Gastroesophageal sphincter (tissue), 4 donors: ENCODE data around the gene RAB6A. TPM values are rescaled to one million over a fixed set of nuclear protein-coding genes. Genes with fewer than 3 reads are reported as not detected.

Experiments
- ATAC-seq: fragments of 150-250 bp; one replicate; pipeline ENCODE4 v1.9.1; 2016; ENCODE audit warnings: mild to moderate bottlenecking, moderate library complexity
- H3K27ac ChIP-seq, 4 donors: fragments of 200-600 bp; sonication (generic) in 3 of 4; 1 replicate in 3 of 4; 2 replicates in 1 of 4; pipeline ENCODE4 v1.5.1; 2016 to 2019
- H3K27me3 ChIP-seq: fragments of 200-600 bp; sonication (generic); one replicate; pipeline ENCODE4 v1.5.1; 2019
- H3K36me3 ChIP-seq, 2 donors: fragments of 200-600 bp; sonication (generic); one replicate each; pipeline ENCODE4 v1.5.1; 2019; ENCODE audit warnings: control low read depth in 1 of 2
- H3K4me1 ChIP-seq, 3 donors: fragments of 200-600 bp; sonication (generic); 1 replicate in 2 of 3; 2 replicates in 1 of 3; pipeline ENCODE4 v1.5.1; 2016 to 2019; ENCODE audit warnings: control low read depth in 2 of 3
- H3K4me3 ChIP-seq, 2 donors: fragments of 200-600 bp; sonication (generic); one replicate each; pipeline ENCODE4 v1.5.1; 2019; ENCODE audit warnings: mild to moderate bottlenecking in 1 of 2, moderate library complexity in 1 of 2
- H3K9me3 ChIP-seq, 3 donors: fragments of 200-600 bp; sonication (generic); one replicate each; pipeline ENCODE4 v1.5.1; 2017 to 2019; ENCODE audit warnings: control low read depth in 2 of 3
- EP300 ChIP-seq: sonication (generic); formaldehyde crosslinking; IDR thresholded peaks from one replicate; pipeline ENCODE4 v1.6.1; 2017; ENCODE audit warnings: antibody characterized with exemption, mild to moderate bottlenecking
- POLR2A ChIP-seq, 2 donors: fragments of 450-650 bp; IDR thresholded peaks; one replicate each; pipeline ENCODE4 v1.6.1; 2017; ENCODE audit warnings: antibody characterized with exemption in 2 of 2, mild to moderate bottlenecking in 2 of 2, moderate library complexity in 1 of 2
- POLR2AphosphoS5 ChIP-seq: sonication (generic); formaldehyde crosslinking; IDR thresholded peaks from one replicate; pipeline ENCODE4 v1.6.1; 2017; ENCODE audit warnings: antibody characterized with exemption
- WGBS, 2 donors: methylation state at CpG; one replicate each; pipeline ENCODE4 v1.1.5; 2018; ENCODE audit warnings: low coverage in 1 of 2; 5-methylcytosine and 5-hydroxymethylcytosine counted together
- total RNA-seq, 4 donors: library from RNA; depleted of rRNA; stranded (reverse); fragments of >200 nt; gene quantifications; one replicate each; pipeline ENCODE4 v1.1.0, GENCODE V29; 2016
- TF ChIP-seq, protein P1 (sequence below), 4 experiments: fragments of 200-600 bp in 2 of 4; fragments of 450-650 bp in 2 of 4; sonication (generic) in 1 of 4; IDR thresholded peaks; one replicate each; pipeline ENCODE4 v1.5.1; 2017 to 2019; ENCODE audit warnings: antibody characterized with exemption in 4 of 4, mild to moderate bottlenecking in 2 of 4, moderate library complexity in 2 of 4

RAB6A gene
- total RNA-seq, 4 donors from 2014 or later, result 134 to 168 (median 149) TPM

DNA sequence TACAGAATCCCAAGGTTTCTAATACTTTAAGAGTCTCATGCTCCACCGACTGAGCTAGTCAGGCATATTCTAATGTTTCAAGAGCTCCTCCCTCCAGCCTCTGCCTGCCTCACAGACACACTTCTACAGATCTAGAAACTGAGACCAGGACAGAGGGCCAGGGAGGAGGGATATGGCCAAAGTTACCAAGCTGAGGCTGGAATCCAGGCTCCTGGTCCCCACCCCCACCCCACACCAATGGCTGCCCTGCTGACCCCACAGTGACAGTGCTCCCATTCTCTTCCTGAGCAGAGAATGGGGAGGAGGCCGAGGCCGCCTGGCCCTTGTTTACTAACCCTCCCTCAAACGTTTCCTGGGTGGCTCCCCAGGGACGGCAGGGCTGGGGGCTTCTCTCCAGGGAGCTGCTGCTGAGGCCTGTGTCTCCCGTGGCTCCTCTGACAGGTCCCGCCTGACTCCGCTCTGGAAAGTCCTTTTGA, 112.3 kb downstream of the RAB6A start:
- 17 to 59% methylated on average over 1 to 6 of the region's 8 CpGs for WGBS, 2 donors
- Histone ChIP-seq H3K4me3 (peak overlapping the region in 1 of 2 donors; percentile 44), H3K27ac (peak overlapping the region in 3 of 4 donors; percentile 12 to 49 (median 35)), H3K36me3 (no peaks in the 10 kb centered on the region), H3K9me3 (no peaks in the 10 kb centered on the region), H3K4me1 (peaks cover 0 to 27% (median 0%) of the 10 kb centered on the region in 3 donors), H3K27me3 (peaks cover 7% of the 10 kb centered on the region)
- TF ChIP-seq EP300 (no peak), POLR2A (IDR thresholded peaks at IDR 0.05) (no peak), POLR2AphosphoS5 (no peak)
- TF ChIP-seq, protein P1, sequence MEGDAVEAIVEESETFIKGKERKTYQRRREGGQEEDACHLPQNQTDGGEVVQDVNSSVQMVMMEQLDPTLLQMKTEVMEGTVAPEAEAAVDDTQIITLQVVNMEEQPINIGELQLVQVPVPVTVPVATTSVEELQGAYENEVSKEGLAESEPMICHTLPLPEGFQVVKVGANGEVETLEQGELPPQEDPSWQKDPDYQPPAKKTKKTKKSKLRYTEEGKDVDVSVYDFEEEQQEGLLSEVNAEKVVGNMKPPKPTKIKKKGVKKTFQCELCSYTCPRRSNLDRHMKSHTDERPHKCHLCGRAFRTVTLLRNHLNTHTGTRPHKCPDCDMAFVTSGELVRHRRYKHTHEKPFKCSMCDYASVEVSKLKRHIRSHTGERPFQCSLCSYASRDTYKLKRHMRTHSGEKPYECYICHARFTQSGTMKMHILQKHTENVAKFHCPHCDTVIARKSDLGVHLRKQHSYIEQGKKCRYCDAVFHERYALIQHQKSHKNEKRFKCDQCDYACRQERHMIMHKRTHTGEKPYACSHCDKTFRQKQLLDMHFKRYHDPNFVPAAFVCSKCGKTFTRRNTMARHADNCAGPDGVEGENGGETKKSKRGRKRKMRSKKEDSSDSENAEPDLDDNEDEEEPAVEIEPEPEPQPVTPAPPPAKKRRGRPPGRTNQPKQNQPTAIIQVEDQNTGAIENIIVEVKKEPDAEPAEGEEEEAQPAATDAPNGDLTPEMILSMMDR (IDR thresholded peaks at IDR 0.05), result no peak
- no peak for ATAC-seq

DNA sequence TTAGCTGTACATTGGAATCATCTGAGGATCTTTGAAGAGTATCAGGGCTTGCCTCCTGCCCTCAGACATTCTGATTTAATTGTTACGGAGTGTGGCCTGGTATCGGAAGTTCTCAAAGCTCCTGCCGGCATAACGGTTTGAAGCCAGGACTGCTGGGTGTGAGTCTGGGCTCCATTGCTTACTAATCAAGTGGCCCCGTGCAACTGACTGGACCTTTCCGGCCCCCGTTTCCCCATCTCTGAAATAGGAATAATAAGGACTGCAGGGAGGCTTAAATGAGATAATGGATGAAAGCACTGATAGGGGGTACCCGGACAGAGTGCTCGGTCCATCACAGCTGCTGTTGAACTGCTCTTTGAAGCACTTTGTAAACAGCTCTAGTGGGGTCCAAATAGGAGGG, 112.8 kb downstream of the RAB6A start:
- Histone ChIP-seq H3K27me3 (peaks cover 7% of the 10 kb centered on the region), H3K27ac (peak overlapping the region in 3 of 4 donors; percentile 12 to 66 (median 44)), H3K4me1 (peaks cover 0 to 27% (median 0%) of the 10 kb centered on the region in 3 donors), H3K9me3 (no peaks in the 10 kb centered on the region), H3K4me3 (peak overlapping the region in 1 of 2 donors; percentile 44), H3K36me3 (no peaks in the 10 kb centered on the region)
- 78% methylated on average over 3 of the region's 9 CpGs; no CpG with 5 or more reads in 1 of the 2 donors for WGBS, 2 donors
- ATAC-seq, result no peak
- no peak for TF ChIP-seq POLR2AphosphoS5
- TF ChIP-seq EP300, result no peak
- TF ChIP-seq, protein P1 (IDR thresholded peaks at IDR 0.05), result no peak
- no peak for TF ChIP-seq POLR2A (IDR thresholded peaks at IDR 0.05)

DNA sequence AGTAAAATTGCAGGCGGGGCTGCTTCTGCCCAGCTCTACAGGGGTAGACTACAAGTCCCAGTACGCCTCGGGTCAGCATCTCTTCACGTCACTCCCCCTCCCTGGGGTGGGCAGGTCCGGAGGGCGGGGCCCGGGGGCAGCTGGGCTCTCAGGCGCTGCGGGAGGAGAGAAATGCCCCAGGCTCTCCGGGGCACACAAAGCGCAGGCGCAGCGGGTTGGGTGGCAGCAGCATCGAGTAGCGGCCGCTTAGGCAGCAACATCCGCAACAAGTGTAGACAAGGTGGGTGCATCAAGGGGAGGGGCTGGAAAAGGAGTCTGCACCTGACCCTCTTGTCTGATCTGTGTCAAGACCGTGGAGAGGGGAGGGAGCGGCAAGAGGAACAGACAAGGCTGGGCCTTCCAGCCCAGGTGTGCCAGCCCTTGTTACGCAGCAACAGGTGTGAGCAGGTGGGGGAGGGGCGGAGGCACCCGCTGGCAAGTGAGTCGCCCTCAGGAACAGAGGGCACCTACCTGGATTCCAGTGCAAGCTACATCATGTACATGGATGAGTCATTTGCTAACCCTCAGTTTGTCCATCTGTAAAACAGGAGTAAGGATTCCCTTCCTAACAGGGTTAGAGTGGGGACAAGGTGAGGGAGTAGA, 113.3 kb downstream of the RAB6A start:
- peak overlapping the region in 3 of 4 donors; percentile 12 to 66 (median 44) for H3K27ac ChIP-seq
- 37 to 40% methylated on average over 1 to 2 of the region's 23 CpGs for WGBS, 2 donors

DNA sequence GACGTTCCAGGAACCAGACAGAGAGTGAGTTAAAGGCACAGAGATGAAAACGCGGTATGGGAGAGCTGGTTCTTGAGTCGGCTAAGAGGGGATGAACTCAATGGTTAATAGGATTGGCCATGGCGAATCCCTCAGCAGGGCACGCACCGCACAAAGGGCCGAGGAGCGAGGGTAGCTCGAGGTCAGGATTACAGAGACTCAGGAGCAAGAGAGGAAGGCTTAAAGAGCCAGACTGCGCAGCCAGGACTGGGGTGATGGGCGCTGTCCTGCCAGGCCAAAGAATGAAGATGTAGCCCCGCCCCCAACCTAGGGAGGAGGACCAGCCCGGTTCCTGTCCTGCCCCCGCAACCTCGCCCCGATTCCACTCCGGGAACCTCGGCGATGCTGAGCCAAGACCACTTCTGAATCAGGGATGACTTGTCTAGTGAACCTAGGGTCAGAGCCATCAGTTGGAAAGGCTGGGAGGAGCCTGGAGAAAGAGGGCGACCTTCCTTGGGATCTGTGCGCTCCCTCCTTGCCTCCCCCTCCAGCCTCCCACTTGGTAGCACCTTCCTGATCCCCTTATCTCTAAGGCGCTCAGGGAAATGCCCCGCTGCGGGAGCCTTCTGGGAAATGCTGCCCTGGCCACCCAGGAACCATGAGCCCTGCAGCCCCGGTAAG, 114.8 kb downstream of the RAB6A start, which contains the start of gene PLEKHB1:
TSS of gene PLEKHB1 (plus strand) at position 610 of the 660 bp plus-strand sequence. CDS start at position 638, 28 bp downstream.
- WGBS, 2 donors, result 26 to 31% methylated on average over 9 to 12 of the region's 26 CpGs
- peaks cover 0 to 21% (median 0%) of the 10 kb centered on the region in 3 donors for H3K4me1 ChIP-seq
- ATAC-seq, result no peak
- no peaks in the 10 kb centered on the region for H3K9me3 ChIP-seq
- peak within 1 kb of the TSS in 1 of 2 donors; percentile 44 for H3K4me3 ChIP-seq
- peaks cover 12% of the 10 kb centered on the region for H3K27me3 ChIP-seq
- peak within 1 kb of the TSS in 2 of 4 donors; percentile 12 to 66 for H3K27ac ChIP-seq
- TF ChIP-seq EP300 (no peak), POLR2A (IDR thresholded peaks at IDR 0.05) (no peak), POLR2AphosphoS5 (no peak)
- TF ChIP-seq, protein P1 (IDR thresholded peaks at IDR 0.05), result no peak
- no peaks in the 10 kb centered on the region for H3K36me3 ChIP-seq

More for the DNA sequence above, 113.3 kb downstream of the RAB6A start:
- no peaks in the 10 kb centered on the region for H3K9me3 ChIP-seq
- ATAC-seq, result peak; percentile 97
- peak overlapping the region; percentile 16 to 44 for H3K4me3 ChIP-seq
- H3K27me3 ChIP-seq, result peaks cover 7% of the 10 kb centered on the region
- no peaks in the 10 kb centered on the region for H3K36me3 ChIP-seq
- TF ChIP-seq, protein P1 (IDR thresholded peaks at IDR 0.05), result no peak
- TF ChIP-seq POLR2A (IDR thresholded peaks at IDR 0.05), result no peak
- peaks cover 0 to 27% (median 0%) of the 10 kb centered on the region in 3 donors for H3K4me1 ChIP-seq
